OCI-LY7 (cell line): ENCODE results near the gene RCOR3. TPM values are rescaled to one million over a fixed set of nuclear protein-coding genes. Genes with fewer than 3 reads are reported as not detected.

Source experiments
- BruUV-seq: library from RNA; stranded (reverse); fragments of 400-500 nt; replicated peaks from 2 replicates; lab custom pipeline; 2021; lab: Mats Ljungman, UMichigan
- CTCF ChIA-PET: fragments of 300-600 bp; sonication (Branson Sonifier 250); formaldehyde crosslinking; loops from one replicate; lab custom pipeline; 2022; ENCODE audit warnings: antibody characterized with exemption; ENCODE audit not compliant: unreplicated experiment; lab: Charles Lee
- POLR2A ChIA-PET: fragments of 300-600 bp; sonication (Branson Sonifier 250); formaldehyde crosslinking; loops from one replicate; lab custom pipeline; 2022; ENCODE audit warnings: antibody characterized with exemption; lab: Charles Lee
- DNase-seq: peaks from one replicate; pipeline ENCODE4 v3.0.0-alpha.2; 2015; ENCODE audit warnings: low spot score
- H2AFZ ChIP-seq: fragments of 200-600 bp; sonication (generic), shearing (Covaris generic); 2 replicates; pipeline ENCODE4 v1.6.1; 2014; ENCODE audit warnings: mild to moderate bottlenecking, antibody characterized with exemption, low read length, moderate library complexity
- H3K27ac ChIP-seq: fragments of 200-600 bp; sonication (generic); 2 replicates; pipeline ENCODE4 v1.5.1; 2014; ENCODE audit warnings: mixed run types, low read depth, mild to moderate bottlenecking, moderate library complexity, low read length, inconsistent platforms; ENCODE audit not compliant: poor library complexity, severe bottlenecking
- H3K36me3 ChIP-seq: fragments of 200-600 bp; sonication (generic); 2 replicates; pipeline ENCODE4 v1.6.1; 2014; ENCODE audit warnings: mild to moderate bottlenecking, antibody characterized with exemption, low read length, moderate library complexity, mixed read lengths; ENCODE audit not compliant: insufficient read depth
- H3K4me1 ChIP-seq: fragments of 200-600 bp; sonication (generic); 2 replicates; pipeline ENCODE4 v1.5.1; 2014; ENCODE audit warnings: mild to moderate bottlenecking, low read length; ENCODE audit not compliant: insufficient read depth, poor library complexity, severe bottlenecking
- H3K4me2 ChIP-seq: fragments of 200-600 bp; sonication (generic); 2 replicates; pipeline ENCODE4 v1.6.1; 2014; ENCODE audit warnings: mild to moderate bottlenecking, low read length
- H3K4me3 ChIP-seq: fragments of 200-600 bp; sonication (generic); 2 replicates; pipeline ENCODE4 v1.5.1; 2014; ENCODE audit warnings: mild to moderate bottlenecking, low read depth, low read length; ENCODE audit not compliant: poor library complexity, severe bottlenecking
- H3K79me2 ChIP-seq: fragments of 200-600 bp; sonication (generic); 2 replicates; pipeline ENCODE4 v1.6.1; 2016; ENCODE audit warnings: low read depth, mild to moderate bottlenecking, low read length, moderate library complexity, mixed read lengths; ENCODE audit not compliant: insufficient read depth
- H3K9me2 ChIP-seq: fragments of 200-600 bp; sonication (generic); 2 replicates; pipeline ENCODE4 v1.6.1; 2016; ENCODE audit warnings: mild to moderate bottlenecking, low read length, mixed read lengths; ENCODE audit not compliant: insufficient read depth
- H3K9me3 ChIP-seq: fragments of 200-600 bp; sonication (generic); 2 replicates; pipeline ENCODE4 v1.6.1; 2014; ENCODE audit warnings: mild to moderate bottlenecking, mixed run types, low read length, mixed read lengths
- H4K20me1 ChIP-seq: fragments of 200-600 bp; sonication (generic); 2 replicates; pipeline ENCODE4 v1.6.1; 2014; ENCODE audit warnings: mild to moderate bottlenecking, antibody characterized with exemption, low read length, moderate library complexity, mixed read lengths; ENCODE audit not compliant: insufficient read depth
- EZH2phosphoT487 ChIP-seq: fragments of 200-600 bp; sonication (generic); IDR thresholded peaks from 2 replicates; pipeline ENCODE4 v1.6.1; 2018; ENCODE audit warnings: low read depth, borderline replicate concordance, mild to moderate bottlenecking, mixed run types, antibody characterized with exemption, low read length, moderate library complexity, mixed read lengths
- intact Hi-C: fragments of 100-400 bp; cut with micrococcal nuclease; formaldehyde crosslinking; loops from one replicate; pipeline ENCODE4 v1.10.0; 2022; ENCODE audit not compliant: unreplicated experiment
- total RNA-seq, 2 experiments: library from RNA; depleted of rRNA in 1 of 2; stranded (reverse); fragments of >200 nt in 1 of 2; shearing (Covaris generic) in 1 of 2; gene quantifications; 2 replicates each; pipeline ENCODE4 v1.2.3, GENCODE V29; 2014 to 2022
- TF ChIP-seq, protein P1 (sequence below): fragments of 200-600 bp; sonication (generic); conservative IDR thresholded peaks from 2 replicates; pipeline ENCODE4 v1.5.1; 2014; ENCODE audit warnings: mild to moderate bottlenecking, antibody characterized with exemption, low read length, moderate library complexity, mixed read lengths

The RCOR3 gene
- total RNA-seq, 2 experiments from 2014 or later: 34.8 to 62.3 TPM

DNA sequence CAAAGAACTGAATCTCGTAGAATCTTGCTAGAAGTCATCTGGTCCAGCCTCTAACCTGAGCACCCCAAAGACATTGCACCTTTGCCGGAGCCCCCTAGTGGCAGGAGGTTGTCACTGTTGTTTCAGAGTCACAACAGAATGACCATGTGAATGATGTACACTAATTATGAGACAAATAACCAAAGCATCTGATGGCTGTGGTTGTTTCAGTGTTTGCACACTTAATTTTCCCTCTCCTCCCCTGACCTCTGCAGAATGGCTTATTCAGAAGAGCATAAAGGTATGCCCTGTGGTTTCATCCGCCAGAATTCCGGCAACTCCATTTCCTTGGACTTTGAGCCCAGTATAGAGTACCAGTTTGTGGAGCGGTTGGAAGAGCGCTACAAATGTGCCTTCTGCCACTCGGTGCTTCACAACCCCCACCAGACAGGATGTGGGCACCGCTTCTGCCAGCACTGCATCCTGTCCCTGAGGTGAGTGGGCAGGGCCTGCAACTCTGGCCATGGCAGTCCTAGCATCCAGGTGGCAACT lies 93.9 kb downstream of the RCOR3 start:
- Histone ChIP-seq H3K36me3 (peaks cover 46% of the 10 kb centered on the region), H3K4me3 (no peak overlapping the region), H3K27ac (no peak overlapping the region), H3K9me3 (peaks cover 10% of the 10 kb centered on the region; the same call in 1 of the 2 replicates), H4K20me1 (no peaks in the 10 kb centered on the region), H3K4me2 (peak overlapping the region; percentile 45), H3K79me2 (peaks cover 8% of the 10 kb centered on the region; the same call in 1 of the 2 replicates), H3K9me2 (no peaks in the 10 kb centered on the region), H2AFZ (no peak overlapping the region), H3K4me1 (peaks cover 14% of the 10 kb centered on the region)
- intact Hi-C loops: loop anchor here (1.0 to 2.0 kb wide), 3 partner anchors 18 to 30 kb away; no protein-coding TSS in a partner anchor
- DNase-seq: peak; percentile 72
- CTCF ChIA-PET: no interaction called here
- TF ChIP-seq, protein P1, sequence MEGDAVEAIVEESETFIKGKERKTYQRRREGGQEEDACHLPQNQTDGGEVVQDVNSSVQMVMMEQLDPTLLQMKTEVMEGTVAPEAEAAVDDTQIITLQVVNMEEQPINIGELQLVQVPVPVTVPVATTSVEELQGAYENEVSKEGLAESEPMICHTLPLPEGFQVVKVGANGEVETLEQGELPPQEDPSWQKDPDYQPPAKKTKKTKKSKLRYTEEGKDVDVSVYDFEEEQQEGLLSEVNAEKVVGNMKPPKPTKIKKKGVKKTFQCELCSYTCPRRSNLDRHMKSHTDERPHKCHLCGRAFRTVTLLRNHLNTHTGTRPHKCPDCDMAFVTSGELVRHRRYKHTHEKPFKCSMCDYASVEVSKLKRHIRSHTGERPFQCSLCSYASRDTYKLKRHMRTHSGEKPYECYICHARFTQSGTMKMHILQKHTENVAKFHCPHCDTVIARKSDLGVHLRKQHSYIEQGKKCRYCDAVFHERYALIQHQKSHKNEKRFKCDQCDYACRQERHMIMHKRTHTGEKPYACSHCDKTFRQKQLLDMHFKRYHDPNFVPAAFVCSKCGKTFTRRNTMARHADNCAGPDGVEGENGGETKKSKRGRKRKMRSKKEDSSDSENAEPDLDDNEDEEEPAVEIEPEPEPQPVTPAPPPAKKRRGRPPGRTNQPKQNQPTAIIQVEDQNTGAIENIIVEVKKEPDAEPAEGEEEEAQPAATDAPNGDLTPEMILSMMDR: peak; percentile 93
- TF ChIP-seq EZH2phosphoT487: no peak
- BruUV-seq: no TSS peak
- POLR2A ChIA-PET: no interaction called here

DNA sequence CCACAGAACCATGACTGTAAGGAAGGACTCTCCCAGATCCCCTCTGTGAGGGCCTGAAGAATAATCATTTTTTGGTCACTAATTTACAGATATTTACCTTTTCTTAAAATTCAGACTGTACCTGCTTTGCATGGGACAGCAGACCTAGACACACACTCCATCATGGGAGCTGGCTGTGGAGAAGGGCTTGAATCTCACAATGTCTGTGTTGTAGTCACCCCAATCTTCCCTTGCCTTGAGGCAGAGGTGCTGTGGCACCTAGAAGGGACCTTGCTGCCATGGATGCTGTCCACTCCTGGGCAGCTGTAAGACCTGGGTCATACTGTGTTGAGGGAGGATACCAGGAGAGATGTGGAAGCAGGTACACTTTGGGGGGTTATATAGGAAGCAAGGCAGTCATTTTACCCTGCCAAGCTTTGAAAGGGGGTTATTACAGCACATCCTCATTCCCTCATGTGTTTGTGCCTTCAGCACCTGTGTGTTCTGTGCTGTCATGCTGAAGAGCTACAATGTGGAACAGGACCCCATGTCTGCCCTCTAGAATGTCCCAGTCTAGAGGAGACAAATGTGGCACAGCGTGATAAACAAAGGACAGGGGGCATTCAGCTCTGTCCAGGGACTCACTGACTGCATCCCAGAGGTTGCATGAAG lies 94.5 kb downstream of the RCOR3 start:
- H3K4me1 ChIP-seq: peaks cover 14% of the 10 kb centered on the region
- peaks cover 8% of the 10 kb centered on the region; the same call in 1 of the 2 replicates for H3K79me2 ChIP-seq
- peaks cover 46% of the 10 kb centered on the region for H3K36me3 ChIP-seq
- no peak overlapping the region for H3K4me3 ChIP-seq
- no peak overlapping the region for H2AFZ ChIP-seq
- CTCF ChIA-PET: no interaction called here
- no TSS peak for BruUV-seq
- no peaks in the 10 kb centered on the region for H3K9me2 ChIP-seq
- DNase-seq: peak; percentile 13
- TF ChIP-seq, protein P1: no peak
- TF ChIP-seq EZH2phosphoT487: no peak
- peaks cover 10% of the 10 kb centered on the region; the same call in 1 of the 2 replicates for H3K9me3 ChIP-seq
- peak overlapping the region; percentile 45; the same call in 1 of the 2 replicates for H3K4me2 ChIP-seq
- intact Hi-C loops: loop anchor here (1.0 to 2.0 kb wide), 3 partner anchors 19 to 30 kb away; no protein-coding TSS in a partner anchor
- H4K20me1 ChIP-seq: no peaks in the 10 kb centered on the region
- H3K27ac ChIP-seq: no peak overlapping the region
- POLR2A ChIA-PET: interaction anchor here (3.0 kb wide), 1 partner anchor 25 kb away, joined by 14 read pairs; no protein-coding TSS in a partner anchor

DNA sequence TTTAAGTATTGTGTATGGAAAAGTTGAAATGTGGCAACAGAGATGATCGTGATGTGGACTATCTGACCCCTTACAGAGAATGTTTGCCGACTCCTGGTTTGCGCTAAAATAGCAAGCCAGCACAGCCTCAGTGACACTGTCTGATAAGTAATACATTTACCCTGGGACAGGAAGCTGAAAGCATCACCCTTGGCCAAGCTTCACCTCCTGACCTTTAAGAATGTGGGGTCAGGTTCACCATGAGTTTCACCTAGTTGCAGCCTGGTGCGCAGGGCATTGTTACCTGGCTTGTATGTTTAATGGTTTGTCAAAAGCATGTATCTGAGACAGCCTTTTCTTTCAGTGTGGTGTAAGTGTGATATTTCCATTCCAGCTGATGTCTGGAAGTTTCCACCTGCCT lies 96.7 kb downstream of the RCOR3 start:
- H3K36me3 ChIP-seq: peaks cover 59% of the 10 kb centered on the region
- intact Hi-C loops: no loop called here
- H3K9me3 ChIP-seq: peaks cover 10% of the 10 kb centered on the region; the same call in 1 of the 2 replicates
- DNase-seq: no peak
- H3K79me2 ChIP-seq: peaks cover 8% of the 10 kb centered on the region; the same call in 1 of the 2 replicates
- no TSS peak for BruUV-seq
- H3K4me2 ChIP-seq: no peak overlapping the region
- no peak overlapping the region for H2AFZ ChIP-seq
- peaks cover 14% of the 10 kb centered on the region for H3K4me1 ChIP-seq
- H3K27ac ChIP-seq: no peak overlapping the region
- POLR2A ChIA-PET: interaction anchor here (0.5 to 3.0 kb wide), 4 partner anchors 19 to 96 kb away, joined by 3 to 14 read pairs (median 6); no protein-coding TSS in a partner anchor
- H3K9me2 ChIP-seq: no peaks in the 10 kb centered on the region
- H3K4me3 ChIP-seq: no peak overlapping the region
- no peak for TF ChIP-seq EZH2phosphoT487
- TF ChIP-seq, protein P1: no peak
- CTCF ChIA-PET: no interaction called here
- H4K20me1 ChIP-seq: no peaks in the 10 kb centered on the region
